ENCODE results near the gene GPX3.

- no peak for TF ChIP-seq CTCF (IDR thresholded peaks at IDR 0.05)
- no peak for TF ChIP-seq POLR2A (IDR thresholded peaks at IDR 0.05)
Measured at GRCh38 chr5:150992705-150993104, 27.7 kb upstream of the GPX3 start.
